Common myeloid progenitor, CD34-positive (primary cell): Measurements from ENCODE around the gene ANO2.

ENCODE experiments used
- CTCF ChIA-PET: fragments of 350-600 bp; sonication (Branson Sonifier 250); formaldehyde crosslinking; loops from one replicate; lab custom pipeline; 2021; ENCODE audit warnings: antibody characterized with exemption; lab: Charles Lee
- POLR2A ChIA-PET: fragments of 350-600 bp; sonication (Branson Sonifier 250); formaldehyde crosslinking; loops from one replicate; lab custom pipeline; 2021; ENCODE audit warnings: antibody characterized with exemption; lab: Charles Lee
- DNase-seq, 3 donors: peaks; one replicate each; pipeline versions ENCODE4 v3.0.0 to v3.0.0-alpha.2; 2013
- H3K27ac ChIP-seq, 2 experiments: 1 replicate in 1 of 2; 2 replicates in 1 of 2; pipeline ENCODE4 v1.7.0; 2013; ENCODE audit warnings: inconsistent platforms in 2 of 2, low read length in 2 of 2, mild to moderate bottlenecking in 2 of 2, low read depth in 1 of 2, moderate library complexity in 1 of 2; ENCODE audit not compliant: severe bottlenecking in 2 of 2, insufficient read depth in 1 of 2, poor library complexity in 1 of 2
- H3K27me3 ChIP-seq, 5 experiments: replicated peaks in 2 of 5; 1 replicate in 3 of 5; 2 replicates in 2 of 5; pipeline versions ENCODE4 v1.6.1 to v1.7.0; 2013; ENCODE audit warnings: low read length in 4 of 5, mild to moderate bottlenecking in 2 of 5, moderate library complexity in 2 of 5, inconsistent platforms in 1 of 5; ENCODE audit not compliant: insufficient read depth in 5 of 5, control insufficient read depth in 4 of 5
- H3K36me3 ChIP-seq, 4 experiments: 1 replicate in 2 of 4; 2 replicates in 2 of 4; pipeline versions ENCODE4 v1.6.1 to v1.7.0; 2013; ENCODE audit warnings: low read length in 3 of 4, control low read depth in 1 of 4, mild to moderate bottlenecking in 1 of 4; ENCODE audit not compliant: control insufficient read depth in 4 of 4, insufficient read depth in 4 of 4
- H3K4me1 ChIP-seq, 4 experiments: 1 replicate in 3 of 4; 2 replicates in 1 of 4; pipeline versions ENCODE4 v1.6.1 to v1.7.1; 2013; ENCODE audit warnings: low read length in 3 of 4, mild to moderate bottlenecking in 3 of 4, control low read depth in 1 of 4, inconsistent platforms in 1 of 4, moderate library complexity in 1 of 4; ENCODE audit not compliant: control insufficient read depth in 4 of 4, insufficient read depth in 4 of 4; ENCODE audit errors: control extremely low read depth in 1 of 4
- H3K4me3 ChIP-seq, 7 experiments: 1 replicate in 4 of 7; 2 replicates in 3 of 7; pipeline versions ENCODE4 v1.5.1 to v1.7.0; 2013; ENCODE audit warnings: mild to moderate bottlenecking in 7 of 7, low read length in 6 of 7, moderate library complexity in 6 of 7, inconsistent platforms in 2 of 7, low read depth in 2 of 7, control low read depth in 1 of 7; ENCODE audit not compliant: insufficient read depth in 4 of 7, control insufficient read depth in 1 of 7; ENCODE audit errors: extremely low read depth in 1 of 7
- H3K9me3 ChIP-seq, 5 experiments: 1 replicate in 4 of 5; 2 replicates in 1 of 5; pipeline versions ENCODE4 v1.6.1 to v1.7.1; 2013; ENCODE audit warnings: low read length in 4 of 5, mild to moderate bottlenecking in 2 of 5, inconsistent platforms in 1 of 5, low read depth in 1 of 5, moderate library complexity in 1 of 5; ENCODE audit not compliant: control insufficient read depth in 4 of 5, insufficient read depth in 2 of 5; ENCODE audit errors: control extremely low read depth in 1 of 5
- WGBS: methylation state at CpG from one replicate; pipeline ENCODE4 v1.1.5; 2013; ENCODE audit not compliant: insufficient coverage; 5-methylcytosine and 5-hydroxymethylcytosine counted together

ANO2 gene

DNA sequence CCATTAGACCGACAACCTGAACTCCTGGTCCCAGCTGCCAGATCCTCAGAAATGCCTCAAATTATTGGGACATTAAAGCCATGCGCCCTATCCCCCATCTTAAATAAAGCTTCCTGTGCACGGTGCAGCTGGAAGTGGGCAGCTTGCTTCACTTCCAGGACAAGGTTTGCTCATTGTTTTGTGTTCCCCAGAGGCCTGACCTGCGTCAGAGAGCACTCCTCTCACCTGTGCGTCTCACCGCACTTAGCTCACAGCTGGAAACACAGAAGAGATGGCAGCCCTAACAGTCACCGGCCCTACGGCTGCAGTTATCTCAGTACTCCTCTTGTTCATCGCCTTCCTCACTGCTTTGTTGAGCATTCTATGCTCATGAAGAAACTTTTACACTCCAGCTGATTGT is 135.5 kb downstream of the ANO2 start:
- ChIA-PET POLR2A (no interaction called here), CTCF (interaction anchor here (0.7 to 1.3 kb wide), 4 partner anchors 14 to 65 kb away, joined by 3 read pairs; no protein-coding TSS in a partner anchor)
- Histone ChIP-seq H3K4me1 (no peaks in the 10 kb centered on the region), H3K4me3 (no peak overlapping the region), H3K27me3 (peaks cover 0 to 3% (median 0%) of the 10 kb centered on the region in 5 experiments), H3K36me3 (no peaks in the 10 kb centered on the region), H3K27ac (no peak overlapping the region), H3K9me3 (no peaks in the 10 kb centered on the region)
- no peak for DNase-seq
- 98% methylated on average over 4 of the region's 9 CpGs for WGBS

DNA sequence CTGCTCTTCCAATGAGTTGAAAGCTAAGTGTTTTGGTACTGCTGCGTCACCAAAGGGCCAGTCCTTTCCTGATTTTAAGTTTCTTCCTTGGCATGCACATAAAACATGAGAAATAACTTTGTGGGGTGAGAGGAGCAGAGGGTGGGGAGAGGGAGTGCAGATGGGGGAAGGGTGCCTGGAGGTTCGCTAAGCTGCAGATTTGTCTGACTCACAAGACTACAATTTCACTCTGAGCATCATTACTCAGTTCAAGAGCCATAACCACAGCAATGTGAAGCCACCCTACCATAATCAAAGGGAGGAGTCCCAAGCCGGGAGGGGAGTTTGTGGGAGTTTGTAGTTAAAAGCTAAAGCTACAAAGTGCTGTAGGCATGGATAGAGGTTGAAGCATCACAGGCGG is 136.1 kb downstream of the ANO2 start:
- CTCF ChIA-PET: interaction anchor here (0.7 to 1.3 kb wide), 3 partner anchors 13 to 64 kb away, joined by 3 read pairs; no protein-coding TSS in a partner anchor
- Histone ChIP-seq H3K36me3 (no peaks in the 10 kb centered on the region), H3K9me3 (no peaks in the 10 kb centered on the region), H3K27ac (no peak overlapping the region), H3K4me3 (no peak overlapping the region), H3K4me1 (no peaks in the 10 kb centered on the region), H3K27me3 (peaks cover 0 to 3% (median 0%) of the 10 kb centered on the region in 5 experiments)
- 86% methylated on average over 1 of the region's 4 CpGs for WGBS
- no peak for DNase-seq
- POLR2A ChIA-PET: no interaction called here

DNA sequence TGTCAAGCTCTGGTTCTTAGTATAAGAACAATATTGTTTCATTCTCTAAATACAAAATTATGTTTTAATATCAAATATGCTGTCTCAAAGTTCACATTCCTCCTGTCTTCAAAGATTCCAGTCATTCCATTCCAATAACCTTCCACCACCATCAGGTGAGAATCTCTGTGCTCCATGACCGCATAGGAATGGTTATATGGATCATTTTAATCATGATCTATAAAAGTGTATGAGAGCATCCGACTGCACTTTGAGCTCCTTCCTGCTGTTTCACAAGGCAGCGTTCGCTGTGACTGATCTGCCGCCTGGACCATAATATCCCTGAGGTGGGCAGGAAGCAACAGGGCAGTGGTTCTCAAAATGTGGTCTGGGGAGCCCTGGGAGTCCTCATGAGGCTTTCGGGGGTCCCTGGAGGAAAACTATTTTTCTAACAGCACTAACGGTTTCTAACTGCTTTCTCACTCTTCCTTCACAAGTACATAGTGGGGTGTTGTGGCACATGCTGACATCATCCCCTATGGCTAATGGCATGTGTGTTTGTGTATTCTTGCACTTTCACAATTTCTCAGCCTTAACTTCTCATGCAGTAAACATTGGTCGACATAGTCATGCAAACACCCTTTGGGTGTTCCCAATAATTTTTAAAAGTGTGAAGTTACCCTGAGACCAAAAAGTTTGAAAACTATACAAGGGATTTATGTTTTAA is 137.4 kb downstream of the ANO2 start:
- 86% methylated on average over 5 of the region's 8 CpGs for WGBS
- Histone ChIP-seq H3K36me3 (no peaks in the 10 kb centered on the region), H3K9me3 (no peaks in the 10 kb centered on the region), H3K27ac (no peak overlapping the region), H3K4me3 (no peak overlapping the region), H3K4me1 (no peaks in the 10 kb centered on the region), H3K27me3 (peaks cover 0 to 3% (median 0%) of the 10 kb centered on the region in 5 experiments)
- DNase-seq: no peak
- ChIA-PET CTCF (interaction anchor here (1.1 kb wide), 1 partner anchor 11 kb away, joined by 4 read pairs; no protein-coding TSS in a partner anchor), POLR2A (no interaction called here)

DNA sequence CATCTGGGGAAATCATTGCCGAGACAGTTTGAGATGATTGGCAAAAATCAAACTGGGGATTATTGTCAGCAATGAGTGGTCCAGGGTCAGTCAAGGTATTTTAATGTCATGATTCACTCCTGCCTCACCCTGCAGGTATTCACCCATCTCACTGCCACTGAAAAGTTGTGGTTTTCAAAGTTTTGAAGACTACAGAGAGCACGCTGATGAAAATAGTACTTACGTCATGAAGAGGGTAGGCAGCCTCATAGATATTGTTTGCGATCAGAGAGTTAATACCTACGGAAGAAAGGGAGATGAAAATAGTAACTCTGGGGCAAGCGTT is 138.0 kb downstream of the ANO2 start:
- H3K9me3 ChIP-seq: no peaks in the 10 kb centered on the region
- H3K27me3 ChIP-seq: peaks cover 0 to 3% (median 0%) of the 10 kb centered on the region in 5 experiments
- DNase-seq: no peak
- no peaks in the 10 kb centered on the region for H3K36me3 ChIP-seq
- H3K4me1 ChIP-seq: no peaks in the 10 kb centered on the region
- ChIA-PET POLR2A (no interaction called here), CTCF (interaction anchor here (1.1 to 1.3 kb wide), 2 partner anchors 10 kb away, joined by 4 read pairs; no protein-coding TSS in a partner anchor)
- 100% methylated on average over 3 of the region's 6 CpGs for whole genome bisulfite sequencing
- H3K27ac ChIP-seq: no peak overlapping the region
- no peak overlapping the region for H3K4me3 ChIP-seq

DNA sequence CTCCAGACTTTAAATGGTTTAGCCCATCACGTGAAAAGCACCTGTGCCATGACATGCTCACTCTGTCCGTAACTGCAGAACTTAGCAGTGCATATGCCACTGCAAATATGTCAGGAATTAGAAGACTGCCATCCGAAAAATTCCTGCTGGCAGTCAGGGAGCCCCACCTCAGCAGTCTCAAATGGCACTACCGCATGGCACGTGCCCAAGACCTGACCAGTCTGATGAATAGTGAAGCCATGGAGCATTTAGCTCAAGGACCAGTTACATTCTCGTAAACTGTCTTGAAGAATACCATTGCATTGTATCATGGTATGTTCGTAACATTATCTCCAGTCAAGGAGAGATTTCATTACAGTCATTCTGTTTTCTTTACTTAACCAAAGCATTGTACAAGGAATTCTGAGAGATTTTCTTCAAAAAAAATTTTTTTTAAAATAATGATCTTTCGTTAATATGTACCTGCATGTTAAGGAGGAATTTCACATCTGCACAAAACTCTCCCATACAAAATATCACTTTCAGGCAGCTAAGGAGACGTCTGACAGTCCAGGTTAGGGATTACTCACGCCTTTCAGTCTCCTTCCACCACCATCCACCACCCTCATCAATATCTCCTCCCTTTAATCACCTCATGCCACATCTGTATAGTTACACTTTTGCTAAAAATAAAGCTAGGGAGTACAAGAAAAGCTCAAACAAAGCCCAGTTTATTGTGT is 138.5 kb downstream of the ANO2 start:
- POLR2A ChIA-PET: no interaction called here
- no peak for DNase-seq

DNA sequence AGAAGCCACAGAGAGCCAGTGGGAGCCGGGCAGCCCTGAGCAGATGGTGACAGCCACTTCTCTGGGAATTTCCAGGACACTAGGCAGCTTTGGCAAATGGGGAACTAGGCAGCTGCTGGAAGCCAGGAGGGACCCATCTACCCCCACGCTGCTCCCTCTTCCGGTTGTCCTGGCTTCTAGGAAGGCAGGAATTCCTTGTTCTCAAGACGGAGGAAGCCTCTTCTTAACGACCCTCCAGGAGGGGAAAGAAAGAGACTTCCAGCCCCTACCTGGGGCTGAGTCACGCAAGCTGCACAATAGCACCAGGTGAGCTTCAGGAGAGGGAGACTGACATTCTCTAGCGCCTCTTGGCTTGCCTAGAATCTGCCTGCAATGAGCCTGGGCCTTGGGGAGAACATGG is 141.5 kb downstream of the ANO2 start:
- POLR2A ChIA-PET: no interaction called here
- H3K27me3 ChIP-seq: peaks cover 0 to 3% (median 0%) of the 10 kb centered on the region in 5 experiments
- H3K36me3 ChIP-seq: no peaks in the 10 kb centered on the region
- H3K4me1 ChIP-seq: no peaks in the 10 kb centered on the region
- CTCF ChIA-PET: no interaction called here
- no peaks in the 10 kb centered on the region for H3K9me3 ChIP-seq
- no peak for DNase-seq
- WGBS: 97% methylated on average over 6 of the region's 7 CpGs
- H3K27ac ChIP-seq: no peak overlapping the region
- no peak overlapping the region for H3K4me3 ChIP-seq

More for the DNA sequence above, 138.5 kb downstream of the ANO2 start:
- CTCF ChIA-PET: interaction anchor here (1.3 kb wide), 1 partner anchor 9 kb away, joined by 4 read pairs; no protein-coding TSS in a partner anchor
- peaks cover 0 to 3% (median 0%) of the 10 kb centered on the region in 5 experiments for H3K27me3 ChIP-seq
- no peaks in the 10 kb centered on the region for H3K36me3 ChIP-seq
- H3K27ac ChIP-seq: no peak overlapping the region
- H3K9me3 ChIP-seq: no peaks in the 10 kb centered on the region
- H3K4me1 ChIP-seq: no peaks in the 10 kb centered on the region
- H3K4me3 ChIP-seq: no peak overlapping the region
- 93% methylated on average over 9 of the region's 10 CpGs for WGBS
